NCI-H146 (cell line): ENCODE measurements around the gene XPR1.

Experiments
- DNase-seq: peaks from one replicate; lab custom pipeline; 2025; lab: John Stamatoyannopoulos, UW

The XPR1 gene

DNA sequence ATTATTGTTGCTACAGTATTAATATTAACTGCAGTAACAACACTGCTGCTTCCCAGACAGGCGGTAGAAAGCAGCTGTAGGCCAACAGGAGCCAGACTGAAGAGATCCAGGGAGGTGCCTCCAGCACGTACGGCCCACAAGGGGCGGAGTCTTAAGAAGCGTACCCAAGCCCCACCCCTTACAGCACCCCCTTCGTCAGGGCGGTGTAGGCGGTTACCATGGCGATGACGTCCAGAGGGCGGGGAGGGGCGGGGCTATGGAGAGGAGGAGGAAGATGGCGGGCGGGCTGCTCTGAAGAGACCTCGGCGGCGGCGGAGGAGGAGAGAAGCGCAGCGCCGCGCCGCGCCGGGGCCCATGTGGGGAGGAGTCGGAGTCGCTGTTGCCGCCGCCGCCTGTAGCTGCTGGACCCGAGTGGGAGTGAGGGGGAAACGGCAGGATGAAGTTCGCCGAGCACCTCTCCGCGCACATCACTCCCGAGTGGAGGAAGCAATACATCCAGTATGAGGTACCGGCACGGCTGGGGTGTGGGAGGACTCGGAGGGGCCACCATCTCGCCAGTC lies at the start of gene XPR1:
TSS of gene XPR1 (plus strand) at position 257 of the 560 bp plus-strand sequence. CDS start at position 437, 180 bp downstream.
- DNase-seq: peak; percentile 100

DNA sequence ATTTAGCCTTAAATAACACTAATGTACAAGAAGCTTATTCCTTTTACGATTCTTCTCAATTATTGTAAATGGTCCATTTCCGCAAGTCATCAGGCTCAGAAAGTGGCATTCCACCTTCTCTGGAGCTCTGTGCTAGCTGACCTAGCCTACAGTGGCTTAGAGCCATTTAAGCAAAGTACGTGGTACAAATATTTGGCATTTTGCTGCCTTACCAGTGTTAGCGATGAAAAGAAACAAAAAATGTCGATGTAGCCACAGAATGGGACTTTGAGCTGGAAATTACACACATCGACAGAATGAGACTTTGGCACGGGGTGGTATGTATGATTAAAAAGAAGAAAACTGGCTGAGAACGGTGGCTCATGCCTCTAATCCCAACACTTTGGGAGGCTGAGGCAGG lies 47.0 kb upstream of the XPR1 start:
- DNase-seq: no peak

DNA sequence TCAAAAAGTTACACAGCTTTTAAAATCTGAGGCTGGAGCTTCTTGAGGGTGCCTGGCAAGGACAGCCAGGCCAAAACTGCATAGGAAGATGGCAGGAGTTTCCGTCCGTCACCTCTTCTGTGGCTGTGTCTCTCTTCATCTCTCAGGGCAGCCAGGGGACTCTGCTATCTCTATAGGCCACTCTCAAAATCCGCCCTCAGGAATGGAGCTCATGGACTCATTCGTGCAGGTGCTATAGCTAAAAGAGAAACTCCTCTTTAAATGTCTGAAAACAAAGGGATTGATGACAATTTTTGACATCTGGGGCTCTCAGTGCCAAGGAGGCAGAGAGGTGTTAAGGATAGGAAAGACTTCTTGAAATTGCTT lies 45.8 kb upstream of the XPR1 start:
- peak; percentile 47 for DNase-seq

GRCh38 chr1:180586671-180587155 lies 45.1 kb upstream of the XPR1 start:
- DNase-seq: peak; percentile 96

DNA sequence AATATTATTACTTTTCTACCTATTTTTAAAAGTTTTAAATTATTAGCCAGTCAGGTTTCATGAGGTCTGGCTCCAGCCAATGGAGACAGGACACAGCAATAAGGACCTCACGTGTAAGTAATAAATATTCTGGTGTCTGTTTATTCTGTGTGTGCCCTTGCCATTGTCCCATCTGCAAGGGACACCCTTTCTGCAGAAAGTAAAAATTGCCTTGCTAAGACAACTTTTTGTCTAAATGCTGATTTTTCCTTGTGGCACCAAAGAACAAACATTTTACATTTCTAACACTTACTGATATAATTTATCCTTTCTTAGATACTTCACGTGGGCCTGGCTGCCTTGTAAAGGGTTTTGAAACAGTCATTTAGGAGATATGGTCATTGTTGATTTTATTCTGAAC lies 43.7 kb upstream of the XPR1 start:
- DNase-seq: no peak

GRCh38 chr1:180590889-180591288 lies 40.9 kb upstream of the XPR1 start:
- DNase-seq: no peak

DNA sequence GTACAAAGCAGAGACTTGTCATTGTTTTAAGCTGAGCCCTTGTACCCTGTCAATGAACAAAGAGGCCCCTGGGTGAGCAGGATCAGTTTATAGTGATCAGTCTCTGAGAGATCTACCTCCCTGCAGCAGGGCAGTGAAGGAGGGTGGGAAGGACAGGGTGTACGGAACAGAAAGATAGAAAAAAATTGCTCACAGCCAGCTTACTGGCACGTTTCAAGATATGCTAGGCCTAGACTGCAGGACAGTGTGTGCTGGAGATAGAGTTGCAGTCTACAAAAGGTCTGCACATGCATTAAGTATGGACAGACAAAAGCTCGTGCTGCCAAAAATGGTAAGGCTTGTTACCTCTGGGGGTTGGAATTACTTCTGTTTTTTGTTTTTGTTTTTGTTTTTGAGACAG lies 38.4 kb upstream of the XPR1 start:
- no peak for DNase-seq

DNA sequence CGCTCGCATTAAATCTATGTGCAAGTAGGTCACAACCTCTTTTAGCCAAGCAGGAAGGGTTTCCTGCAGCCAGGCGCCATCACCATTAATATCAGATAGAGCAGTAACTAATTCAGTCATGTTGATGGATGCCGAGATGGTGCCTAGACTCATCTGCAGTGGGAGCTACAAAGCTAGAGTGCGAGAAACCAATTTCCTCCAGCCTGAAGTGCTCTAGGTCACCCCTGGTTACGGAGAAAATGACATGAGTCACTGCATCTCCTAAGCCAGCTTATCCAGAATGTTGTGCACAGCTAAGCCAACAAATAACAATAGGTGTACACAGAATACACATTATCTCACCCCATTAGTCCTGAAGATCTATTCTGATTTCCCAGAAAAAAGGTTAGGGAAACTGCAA lies 37.1 kb upstream of the XPR1 start:
- peak; percentile 28 for DNase-seq

- DNase-seq: no peak
These were observed 35.9 kb upstream of the XPR1 start for GRCh38 chr1:180595966-180596365.

DNA sequence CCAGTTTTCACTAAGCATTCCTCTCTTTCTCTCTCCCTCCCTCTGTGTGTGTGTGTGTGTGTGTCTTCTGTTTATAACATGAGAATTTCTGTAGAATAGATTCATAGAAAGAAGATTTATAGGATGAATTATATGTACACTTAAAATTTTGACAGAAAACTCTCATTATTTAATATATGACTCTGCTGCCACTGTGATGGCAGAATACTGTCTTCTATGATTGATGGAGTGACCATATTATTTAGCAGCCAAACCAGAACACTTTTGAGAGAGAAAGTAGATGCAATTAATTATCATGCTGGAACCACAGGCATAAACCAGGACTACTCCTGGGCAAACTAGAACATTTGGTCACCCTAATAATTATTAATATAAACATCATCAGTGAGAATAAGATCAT lies 34.3 kb upstream of the XPR1 start:
- DNase-seq: no peak

DNA sequence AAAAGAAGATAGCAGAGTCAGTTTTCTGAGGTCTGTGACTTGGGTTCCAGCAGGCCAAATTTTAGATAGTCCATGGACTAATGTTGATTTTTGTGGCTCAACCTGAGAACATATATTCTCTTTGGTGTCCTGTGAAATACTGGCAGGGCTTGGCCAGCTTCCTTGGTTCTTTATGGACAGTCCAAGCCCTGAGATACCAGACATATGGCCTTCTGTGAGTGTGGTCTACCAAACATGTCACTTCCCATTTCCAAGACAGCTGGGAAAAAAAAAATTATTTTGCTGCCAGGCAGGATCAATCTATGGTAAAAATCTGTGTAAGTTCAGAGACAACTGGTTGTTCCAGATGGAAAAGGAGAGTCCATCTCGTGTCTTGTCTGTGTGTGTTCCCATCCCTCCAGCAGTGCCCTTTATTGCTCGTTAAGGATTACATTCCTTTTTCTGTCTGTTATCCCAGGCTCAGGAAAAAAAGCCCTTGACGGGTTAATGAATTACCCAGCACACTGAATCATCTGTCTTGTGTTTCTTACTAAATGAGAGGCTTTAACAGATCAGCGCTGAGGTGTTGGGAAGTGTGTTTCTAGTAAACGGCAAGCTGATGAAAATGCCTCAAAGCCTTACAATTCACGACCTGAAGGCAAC lies 33.4 kb upstream of the XPR1 start:
- DNase-seq: no peak

DNA sequence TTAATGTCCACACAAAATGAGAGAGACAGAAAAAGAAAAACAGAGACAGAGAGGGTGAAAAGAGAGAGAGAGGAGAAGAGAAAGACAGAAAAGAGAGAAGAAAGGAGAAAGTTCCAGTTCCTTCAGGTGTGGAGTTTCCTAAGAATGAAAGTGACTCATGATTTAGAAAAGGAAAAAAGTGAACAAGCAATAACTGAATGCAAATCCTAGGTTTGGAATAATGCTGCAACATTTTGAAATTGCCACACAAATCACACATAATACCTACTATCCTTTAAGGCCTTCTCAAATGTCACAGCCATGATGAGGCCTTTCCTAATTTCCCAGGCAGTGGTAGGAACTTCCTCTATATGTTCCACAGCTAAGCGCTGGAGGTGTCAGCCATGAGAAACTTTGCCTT lies 31.5 kb upstream of the XPR1 start:
- no peak for DNase-seq

GRCh38 chr1:180601512-180601911 lies 30.3 kb upstream of the XPR1 start:
- DNase-seq: no peak

DNA sequence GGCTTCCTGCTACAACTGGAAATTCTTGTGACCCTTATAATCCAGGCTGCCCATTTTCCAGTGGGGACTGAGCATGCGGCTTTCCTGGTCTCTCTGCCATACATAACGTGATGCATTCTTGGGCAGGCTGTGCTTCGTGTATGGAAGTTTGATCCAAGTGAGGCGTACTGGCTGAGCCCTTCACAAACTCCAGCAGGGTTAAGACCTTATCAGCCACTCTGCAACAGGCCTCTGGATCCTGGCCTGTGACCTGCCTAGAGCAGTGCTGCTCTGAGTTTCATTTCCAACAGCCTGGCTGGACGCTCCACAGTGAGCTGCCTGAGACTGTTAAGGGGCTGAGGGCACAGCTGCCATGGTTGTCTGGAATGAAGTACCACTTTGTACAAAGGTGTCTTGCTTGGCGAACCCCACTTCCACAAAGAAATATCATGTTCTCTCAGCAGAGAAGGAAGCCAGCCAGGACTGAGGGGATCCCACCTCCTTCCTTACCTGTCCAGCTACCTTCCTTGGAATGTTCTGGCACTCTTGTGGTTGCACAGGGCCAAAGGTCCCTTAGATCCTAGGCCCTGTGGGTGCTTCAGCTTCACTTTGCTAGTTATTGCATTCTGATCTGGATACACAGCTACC lies 28.5 kb upstream of the XPR1 start:
- no peak for DNase-seq

- DNase-seq: no peak
These were observed 28.0 kb upstream of the XPR1 start for GRCh38 chr1:180603850-180604226.

DNA sequence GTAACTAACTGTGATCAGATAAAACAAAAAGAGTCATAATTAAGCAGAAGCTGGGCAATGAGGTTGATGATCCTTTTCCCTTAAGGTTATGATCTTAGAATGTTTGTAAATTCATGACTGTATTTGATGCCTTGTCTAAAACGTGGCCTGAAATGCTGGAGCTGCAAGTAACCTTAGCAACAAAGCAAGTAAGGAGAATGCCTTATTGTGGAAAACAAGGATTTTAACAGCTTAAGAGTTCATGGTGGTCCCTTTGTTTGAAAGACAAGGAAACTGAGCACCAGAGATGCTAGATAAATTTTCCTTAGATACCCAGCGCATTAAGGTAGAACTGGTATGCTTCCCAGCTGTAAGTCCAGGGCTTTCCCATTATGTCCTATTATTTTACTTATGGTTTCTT lies 25.7 kb upstream of the XPR1 start:
- DNase-seq: no peak

- DNase-seq: peak; percentile 60
These were observed 21.9 kb upstream of the XPR1 start for GRCh38 chr1:180609643-180610555.

DNA sequence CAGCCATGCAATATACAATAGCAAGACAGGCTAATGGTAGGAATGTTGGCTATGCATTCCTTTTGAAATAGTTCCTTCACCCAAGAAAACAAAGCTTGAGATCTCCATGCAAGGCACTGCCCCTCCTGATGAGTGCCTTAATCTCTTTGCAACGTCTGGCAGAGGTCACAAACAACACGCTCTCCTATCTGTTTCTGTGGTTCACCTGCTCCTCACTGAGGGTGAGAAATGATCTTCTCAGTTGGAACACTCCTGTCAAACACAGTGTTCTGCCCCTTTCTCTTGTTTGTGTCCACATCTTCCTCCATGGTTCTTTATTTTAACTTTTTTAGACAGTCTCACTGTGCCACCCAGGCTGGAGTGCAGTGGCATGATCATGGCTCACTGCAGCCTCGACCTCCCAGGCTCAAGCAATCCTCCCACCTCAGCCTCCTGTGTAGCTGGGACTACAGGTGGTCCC lies 21.2 kb upstream of the XPR1 start:
- DNase-seq: peak; percentile 57

DNA sequence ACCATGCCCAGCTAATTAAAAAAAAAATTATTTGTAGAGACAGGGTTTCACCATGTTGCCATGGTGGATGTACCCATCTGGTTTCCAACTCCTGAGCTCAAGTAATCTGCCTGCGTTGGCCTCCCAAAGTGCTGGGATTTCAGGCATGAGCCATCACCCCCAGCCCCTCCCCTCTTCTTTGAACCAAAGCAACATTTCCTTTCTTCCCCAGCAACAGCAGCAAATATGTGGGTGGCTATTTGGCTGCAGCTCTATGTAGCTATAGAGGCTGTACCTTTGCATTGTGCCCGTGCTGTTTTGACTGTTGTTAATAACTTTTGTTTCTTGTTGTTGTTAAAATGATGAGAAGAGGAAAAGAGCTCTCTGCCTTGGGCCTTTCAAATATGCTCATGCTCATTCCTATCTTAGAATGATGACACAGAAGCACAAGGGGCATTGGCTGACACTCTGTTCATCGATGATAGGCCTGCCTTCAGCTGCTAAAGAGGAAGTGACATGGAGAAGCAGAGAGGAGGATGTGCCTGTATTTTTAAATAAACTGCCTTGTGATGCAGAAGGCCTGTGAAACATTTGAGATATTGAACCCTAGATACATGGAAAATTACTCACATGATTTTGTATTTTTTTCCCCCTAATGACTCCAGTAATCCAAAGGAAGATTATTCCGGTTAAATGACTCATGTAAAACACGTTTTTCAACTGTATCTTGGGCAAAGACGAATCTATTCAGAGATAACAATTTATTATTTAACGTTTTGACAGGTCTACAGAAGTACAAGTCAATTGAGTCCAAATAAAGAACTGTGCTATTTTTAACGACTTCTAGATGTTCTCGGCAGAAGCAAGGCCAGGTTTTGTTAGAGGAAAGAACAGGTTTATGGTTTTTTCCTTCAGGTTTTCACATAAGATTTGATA lies 20.5 kb upstream of the XPR1 start:
- peak; percentile 57 for DNase-seq

DNA sequence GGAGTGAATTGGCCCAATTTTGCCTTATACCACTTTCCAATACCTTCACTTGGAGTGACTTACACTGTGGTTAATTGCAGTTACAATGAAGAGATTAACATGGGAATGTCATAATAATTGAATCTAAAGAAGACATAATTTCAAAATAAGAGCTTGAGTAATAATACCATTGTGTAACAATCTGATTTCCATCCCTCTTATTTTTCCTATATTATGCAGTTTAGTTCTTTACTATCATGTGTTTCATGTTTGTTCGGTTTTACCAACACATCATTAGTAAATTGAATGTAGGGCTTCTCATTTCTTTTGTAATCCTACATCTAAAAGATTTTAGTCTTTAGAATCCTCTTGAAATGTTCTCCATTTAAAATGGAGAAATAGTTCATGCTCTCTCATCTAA lies 19.2 kb upstream of the XPR1 start:
- no peak for DNase-seq

- DNase-seq: peak; percentile 47
These were observed 17.1 kb upstream of the XPR1 start for GRCh38 chr1:180614730-180615129.
